GM12891 (cell line): ENCODE results near the gene ARPC4.

Experiments
- DNase-seq: peaks from one replicate; pipeline ENCODE4 v3.0.0; 2011; ENCODE audit warnings: low spot score; ENCODE audit not compliant: insufficient read length
- FAIRE-seq: peaks from 2 replicates; lab custom pipeline; 2011; peaks lifted over from hg19 to GRCh38; lab: Jason Lieb, UNC
- PAX5 ChIP-seq: IDR thresholded peaks from 2 replicates; pipeline ENCODE4 v1.6.1; 2011; ENCODE audit warnings: low read length, moderate library complexity, mild to moderate bottlenecking; ENCODE audit not compliant: insufficient read depth, severe bottlenecking
- POLR2A ChIP-seq: IDR thresholded peaks from 2 replicates; pipeline ENCODE4 v1.6.1; 2011; ENCODE audit warnings: low read depth, low read length, control low read depth
- POLR2AphosphoS5 ChIP-seq: IDR thresholded peaks from 2 replicates; pipeline ENCODE4 v1.6.1; 2011; ENCODE audit warnings: low read depth, low read length, control low read depth
- POU2F2 ChIP-seq: IDR thresholded peaks from 2 replicates; pipeline ENCODE4 v1.6.1; 2011; ENCODE audit warnings: low read depth, mild to moderate bottlenecking, control low read depth, low read length, moderate library complexity
- SPI1 ChIP-seq: IDR thresholded peaks from 2 replicates; pipeline ENCODE4 v1.6.1; 2011; ENCODE audit warnings: low read depth, low read length, control low read depth
- TAF1 ChIP-seq: IDR thresholded peaks from 2 replicates; pipeline ENCODE4 v1.6.1; 2011; ENCODE audit warnings: low read depth, low read length, control low read depth

The ARPC4 gene

DNA sequence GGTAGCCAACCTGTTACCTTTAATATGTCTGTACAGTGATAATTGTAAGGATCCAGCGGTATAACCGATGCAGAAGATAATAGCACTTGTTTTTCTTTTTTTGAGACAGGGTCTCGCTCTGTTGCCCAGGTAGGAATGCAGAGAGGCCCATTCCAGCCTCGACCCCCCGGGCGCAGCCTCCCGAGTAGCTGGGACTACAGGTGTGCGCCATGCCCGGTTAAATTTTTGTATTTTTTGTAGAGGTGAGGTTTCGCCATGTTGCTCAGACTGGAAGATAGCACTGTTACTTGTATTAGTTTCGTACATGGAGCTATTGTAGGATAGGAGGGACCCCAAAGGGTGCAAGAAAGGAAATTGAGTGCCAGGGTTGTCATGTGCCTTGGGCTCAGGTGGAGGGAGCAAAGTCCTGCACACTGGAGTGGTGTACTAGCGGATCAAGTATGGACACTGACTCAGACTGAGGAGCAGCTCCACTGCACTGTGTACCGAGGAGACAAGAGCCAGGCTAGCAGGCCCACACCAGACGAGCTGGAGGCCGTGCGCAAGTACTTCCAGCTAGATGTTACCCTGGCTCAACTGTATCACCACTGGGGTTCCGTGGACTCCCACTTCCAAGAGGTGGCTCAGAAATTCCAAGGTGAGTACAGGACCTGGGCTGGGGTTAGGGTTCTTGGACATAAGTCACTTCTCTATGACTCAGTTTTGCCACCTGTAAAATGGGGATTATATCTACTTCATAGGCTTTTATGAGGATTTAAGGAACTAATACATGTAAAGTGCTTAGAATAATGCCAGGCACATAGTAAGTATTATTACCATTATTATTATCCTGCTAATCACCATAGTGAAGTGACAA, 42.1 kb upstream of the ARPC4 start:
- DNase-seq, result no peak
- FAIRE-seq, result no peak
- no peak for TF ChIP-seq POLR2A
- TF ChIP-seq PAX5, result no peak
- TF ChIP-seq POU2F2, result no peak
- no peak for TF ChIP-seq POLR2AphosphoS5
- TF ChIP-seq SPI1, result no peak
- TF ChIP-seq TAF1, result no peak

- FAIRE-seq (no peak), DNase-seq (no peak)
- TF ChIP-seq POLR2AphosphoS5, result no peak
Observed at GRCh38 chr3:9754678-9755077, 38.2 kb upstream of the ARPC4 start.

DNA sequence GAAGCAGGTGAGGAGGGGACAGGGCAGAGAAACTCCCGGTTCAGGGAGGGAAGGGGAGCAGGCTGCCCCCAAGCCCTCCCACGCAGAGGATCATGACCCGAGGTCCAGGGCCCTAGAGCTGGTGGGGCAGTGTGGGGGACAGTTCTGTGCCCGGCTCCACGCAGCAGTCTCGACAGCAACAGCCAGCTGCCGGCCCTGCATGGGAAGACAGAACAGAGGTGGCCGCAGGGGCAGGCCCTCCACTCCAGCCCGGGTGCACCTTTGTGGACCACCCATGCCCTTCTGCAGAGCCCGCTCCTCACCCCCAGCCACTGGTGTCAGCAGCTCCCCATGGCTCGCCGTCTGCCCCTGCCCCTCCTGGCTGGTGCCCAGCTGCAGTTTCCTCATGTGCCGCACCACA, 35.5 kb upstream of the ARPC4 start:
- TF ChIP-seq POU2F2, result no peak
- no peak for TF ChIP-seq PAX5
- no peak for TF ChIP-seq TAF1
- no peak for TF ChIP-seq POLR2AphosphoS5
- no peak for TF ChIP-seq SPI1
- no peak for TF ChIP-seq POLR2A
- no peak for FAIRE-seq
- DNase-seq, result no peak

- TF ChIP-seq TAF1 (no peak), POU2F2 (no peak), SPI1 (no peak)
- DNase-seq, result no peak
- FAIRE-seq, result no peak
Observed at GRCh38 chr3:9760779-9761505, 31.9 kb upstream of the ARPC4 start.

DNA sequence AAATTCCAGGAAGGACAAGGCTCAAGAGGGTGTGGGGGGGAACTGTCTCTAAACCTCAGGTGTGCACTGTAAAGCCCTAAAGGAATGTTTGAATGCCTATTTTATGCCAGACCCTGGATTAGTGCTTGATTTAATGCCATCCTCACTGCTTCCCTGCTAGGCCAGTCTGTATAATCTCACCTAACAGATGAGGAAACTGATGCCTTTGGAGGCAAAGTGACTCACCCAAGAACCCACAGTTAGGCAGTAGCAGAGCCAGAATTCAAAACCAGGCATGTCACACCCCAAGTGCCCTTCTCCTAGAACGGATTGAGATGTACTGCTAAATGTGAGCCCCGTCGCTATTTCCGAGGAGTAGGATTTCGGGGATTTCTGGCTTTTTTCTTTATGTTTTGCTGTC, 31.0 kb upstream of the ARPC4 start:
- no peak for FAIRE-seq
- DNase-seq, result no peak
- TF ChIP-seq POLR2A, result no peak
- no peak for TF ChIP-seq PAX5
- no peak for TF ChIP-seq POLR2AphosphoS5
- TF ChIP-seq TAF1, result no peak
- no peak for TF ChIP-seq POU2F2
- TF ChIP-seq SPI1, result no peak

GRCh38 chr3:9762871-9763270, 30.0 kb upstream of the ARPC4 start:
- DNase-seq (no peak), FAIRE-seq (no peak)

DNA sequence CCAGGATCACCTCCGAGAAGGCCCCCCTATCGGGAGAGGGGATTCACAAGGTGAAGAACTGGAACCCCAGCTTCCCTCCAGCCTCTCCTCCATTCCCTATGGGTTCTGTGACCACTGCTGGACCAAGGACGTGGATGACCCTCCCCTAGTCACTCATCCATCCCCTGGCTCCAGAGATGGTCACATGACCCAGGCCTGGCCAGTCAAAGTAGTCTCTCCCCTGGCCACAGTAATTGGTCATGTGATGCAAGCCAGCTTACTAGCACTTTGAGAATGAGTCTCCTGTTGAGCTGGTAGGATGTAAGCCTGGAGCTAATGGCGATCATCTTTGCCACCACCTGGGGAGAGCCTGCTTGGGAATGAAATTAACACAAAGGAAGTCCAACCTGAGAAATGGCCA, 27.0 kb upstream of the ARPC4 start:
- TF ChIP-seq TAF1 (no peak), POLR2A (no peak), POU2F2 (no peak), POLR2AphosphoS5 (no peak), SPI1 (no peak), PAX5 (no peak)
- FAIRE-seq (no peak), DNase-seq (no peak)

More at GRCh38 chr3:9762871-9763270, 30.0 kb upstream of the ARPC4 start:
- TF ChIP-seq POU2F2, result no peak
- no peak for TF ChIP-seq TAF1

GRCh38 chr3:9767418-9767817, 25.5 kb upstream of the ARPC4 start:
- FAIRE-seq (no peak), DNase-seq (no peak)
- no peak for TF ChIP-seq PAX5
- no peak for TF ChIP-seq POU2F2
- no peak for TF ChIP-seq SPI1
- TF ChIP-seq TAF1, result no peak
- TF ChIP-seq POLR2AphosphoS5, result no peak
- TF ChIP-seq POLR2A, result no peak

DNA sequence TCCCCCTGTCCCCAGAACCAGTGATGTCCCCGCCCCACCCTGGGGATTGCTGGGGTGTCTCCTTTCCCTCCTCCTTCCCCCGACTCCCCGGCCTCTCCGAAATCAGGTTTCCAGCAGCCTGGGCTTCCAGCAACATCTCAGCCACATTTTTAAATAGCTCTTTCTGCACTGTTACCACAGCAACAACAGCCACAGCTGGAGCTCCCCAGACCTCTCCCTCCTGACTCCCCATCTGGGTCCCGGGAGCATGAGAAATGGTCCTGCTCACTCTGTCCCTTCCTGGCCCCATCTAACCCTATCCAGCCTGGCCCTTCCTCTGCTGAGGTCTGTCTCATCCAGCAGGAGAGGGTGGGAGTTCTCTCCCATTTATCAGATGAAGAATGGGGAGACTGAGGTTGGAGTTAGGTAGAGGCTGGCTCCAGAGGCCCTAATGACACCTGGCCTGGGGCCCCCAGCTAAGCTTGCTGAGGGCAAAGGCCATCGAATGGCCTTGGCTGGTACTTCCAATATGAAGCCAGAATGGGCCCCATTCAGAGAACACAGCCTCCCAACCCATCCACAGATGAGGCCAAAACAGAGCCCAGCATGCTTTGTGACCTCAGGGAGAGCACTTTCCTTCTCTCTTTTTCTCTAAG, 24.6 kb upstream of the ARPC4 start:
- DNase-seq (no peak), FAIRE-seq (no peak)
- no peak for TF ChIP-seq PAX5
- TF ChIP-seq POLR2AphosphoS5, result no peak
- TF ChIP-seq POU2F2, result no peak
- TF ChIP-seq SPI1, result no peak
- no peak for TF ChIP-seq TAF1
- no peak for TF ChIP-seq POLR2A
